ENCODE results near the gene DENND1B. TPM values are rescaled to one million over a fixed set of nuclear protein-coding genes. Genes with fewer than 3 reads are reported as not detected.

Gene DENND1B
- total and polyA plus RNA-seq, 9 of the 15 experiments (the other 6 are each of a cell fraction or from before 2014, with no cell fraction given), result 2.1 to 12.1 (median 7.5) TPM

- TF ChIP-seq PBX2 (CRISPR knock-in tag; IDR thresholded peaks at IDR 0.05; ENCODE audit: low read depth) (no peak), PBX2 (tag; conservative IDR thresholded peaks at IDR 0.05; ENCODE audit: low read depth) (no peak), TAF15 (IDR thresholded peaks at IDR 0.05; ENCODE audit: low read depth, low read length) (no peak), CREB5 (CRISPR knock-in tag; IDR thresholded peaks at IDR 0.05) (no peak)
Measured at GRCh38 chr1:197783510-197783948, 8.2 kb upstream of the DENND1B start (continued).

- in situ Hi-C loops (cut with MboI) (no loop called here), intact Hi-C loops (cut with micrococcal nuclease) (no loop called here)
- Histone ChIP-seq H3K9ac (ENCODE audit: insufficient read depth in 1 of 2, low read depth in 2 of 2, low read length in 2 of 2) (no peak overlapping the region), H3K4me1 (replicated peaks in 1 of 2; ENCODE audit: control insufficient read depth in 2 of 2, insufficient read depth in 2 of 2, low read length in 2 of 2) (peaks cover 4 to 9% of the 10 kb centered on the region in 2 experiments; a peak in 4 of 5 replicates), H3K36me3 (ENCODE audit: control insufficient read depth, insufficient read depth, low read length) (no peaks in the 10 kb centered on the region), H3K27ac (ENCODE audit: extremely low read depth, low read depth, low read length) (no peak overlapping the region), H3K4me3 (no peak overlapping the region), H4K20me1 (replicated peaks; ENCODE audit: control insufficient read depth, insufficient read depth, low read length) (no peaks in the 10 kb centered on the region), H3K79me2 (ENCODE audit: control insufficient read depth, insufficient read depth, low read length) (no peaks in the 10 kb centered on the region), H3K4me2 (ENCODE audit: insufficient read depth, low read length) (no peak overlapping the region), H3K27me3 (ENCODE audit: control insufficient read depth in 2 of 2, insufficient read depth in 2 of 2, low read length in 2 of 2) (no peaks in the 10 kb centered on the region), H3K9me3 (replicated peaks; ENCODE audit: control insufficient read depth, insufficient read depth, low read depth, low read length) (no peaks in the 10 kb centered on the region), H3K9me1 (ENCODE audit: control insufficient read depth, insufficient read depth, low read length) (no peaks in the 10 kb centered on the region), H2AFZ (ENCODE audit: low read depth, low read length) (peak overlapping the region; percentile 15; the same call in 1 of the 2 replicates)
- BruUV-seq (replicated peaks), result no TSS peak
- ChIA-PET POLR2A (no interaction called here), CTCF (ENCODE audit: low intra/inter-chr PET ratio) (no interaction called here)
- DNase-seq (ENCODE audit: extremely low read depth in 1 of 4, low spot score in 3 of 4), result no peak
- ATAC-seq, result no peak; the same call in 1 of the 3 replicates
- no peak for TF ChIP-seq MCM3 (IDR thresholded peaks at IDR 0.05)
- no peak for FAIRE-seq
- WGBS (ENCODE audit: insufficient coverage, low coverage, missing lambda C conversion rate), result 27% methylated on average over 3 of the region's 3 CpGs
Measured at GRCh38 chr1:197782722-197783360, 7.6 kb upstream of the DENND1B start.
